Endothelial cell of umbilical vein (primary cell): ENCODE results near the gene ARHGAP30. TPM values are rescaled to one million over a fixed set of nuclear protein-coding genes. Genes with fewer than 3 reads are reported as not detected.

Experiments used
- BruUV-seq: library from RNA; stranded (reverse); fragments of 400-500 nt; replicated peaks from 2 replicates; lab custom pipeline; 2021; lab: Mats Ljungman, UMichigan
- CTCF ChIA-PET: fragments of 300-600, 350-600 bp; sonication (Branson Sonifier 250); formaldehyde crosslinking; loops from one replicate; lab custom pipeline; 2021; ENCODE audit warnings: antibody characterized with exemption, inconsistent platforms; lab: Charles Lee
- POLR2A ChIA-PET: fragments of 300-600, 350-600 bp; sonication (Branson Sonifier 250); formaldehyde crosslinking; loops from one replicate; lab custom pipeline; 2021; ENCODE audit warnings: antibody characterized with exemption, inconsistent platforms; lab: Charles Lee
- DNase-seq: peaks from one replicate; pipeline ENCODE4 v3.0.0-alpha.2; 2011; ENCODE audit warnings: low read depth, low spot score
- FAIRE-seq: peaks from 2 replicates; lab custom pipeline; 2011; peaks lifted over from hg19 to GRCh38; lab: Jason Lieb, UNC
- H2AFZ ChIP-seq: 2 replicates; pipeline ENCODE4 v1.6.0; 2012; ENCODE audit warnings: low read depth, low read length, control low read depth, inconsistent platforms
- H3K27ac ChIP-seq: 2 replicates; pipeline ENCODE4 v1.5.1; 2011; ENCODE audit warnings: low read depth, mild to moderate bottlenecking, control low read depth, low read length, moderate library complexity; ENCODE audit not compliant: insufficient read depth
- H3K27me3 ChIP-seq, 2 experiments: 2 replicates each; pipeline versions ENCODE4 v1.6.0 to v1.6.1; 2011; ENCODE audit warnings: low read length in 2 of 2, mixed read lengths in 1 of 2; ENCODE audit not compliant: control insufficient read depth in 2 of 2, insufficient read depth in 2 of 2
- H3K36me3 ChIP-seq, 2 experiments: 2 replicates in 1 of 2; 3 replicates in 1 of 2; pipeline ENCODE4 v1.5.1; 2011; ENCODE audit warnings: low read length in 2 of 2, mild to moderate bottlenecking in 1 of 2, moderate library complexity in 1 of 2; ENCODE audit not compliant: control insufficient read depth in 2 of 2, insufficient read depth in 2 of 2; ENCODE audit errors: extremely low read depth in 1 of 2
- H3K4me1 ChIP-seq: 3 replicates; pipeline ENCODE4 v1.5.1; 2011; ENCODE audit warnings: mild to moderate bottlenecking, low read length; ENCODE audit not compliant: control insufficient read depth, insufficient read depth; ENCODE audit errors: extremely low read depth
- H3K4me2 ChIP-seq: 2 replicates; pipeline ENCODE4 v1.6.1; 2011; ENCODE audit warnings: low read length, control low read depth, mixed read lengths; ENCODE audit not compliant: insufficient read depth
- H3K4me3 ChIP-seq, 3 experiments: fragments of 200-600 bp in 1 of 3; sonication (generic), shearing (Covaris generic) in 1 of 3; replicated peaks in 1 of 3; 2 replicates each; pipeline ENCODE4 v1.5.1; 2011 to 2016; ENCODE audit warnings: control low read depth in 3 of 3, low read length in 3 of 3, mild to moderate bottlenecking in 2 of 3, inconsistent platforms in 1 of 3, low read depth in 1 of 3, moderate library complexity in 1 of 3; ENCODE audit not compliant: insufficient read depth in 1 of 3
- H3K79me2 ChIP-seq: 2 replicates; pipeline ENCODE4 v1.6.0; 2012; ENCODE audit warnings: low read length, inconsistent platforms; ENCODE audit not compliant: control insufficient read depth, insufficient read depth
- H3K9ac ChIP-seq: replicated peaks from 2 replicates; pipeline ENCODE3; 2011; ENCODE audit warnings: low read length, control low read depth; ENCODE audit not compliant: insufficient read depth; ENCODE audit errors: extremely low read depth
- H3K9me1 ChIP-seq: replicated peaks from 3 replicates; pipeline ENCODE4 v1.6.0; 2011; ENCODE audit warnings: mild to moderate bottlenecking, low read length; ENCODE audit not compliant: control insufficient read depth, insufficient read depth; ENCODE audit errors: extremely low read depth
- H3K9me3 ChIP-seq: replicated peaks from 2 replicates; pipeline ENCODE4 v1.5.1; 2012; ENCODE audit warnings: low read length, inconsistent platforms; ENCODE audit not compliant: control insufficient read depth, insufficient read depth
- H4K20me1 ChIP-seq: replicated peaks from 2 replicates; pipeline ENCODE3; 2011; ENCODE audit warnings: mild to moderate bottlenecking, low read length; ENCODE audit not compliant: control insufficient read depth, insufficient read depth; ENCODE audit errors: extremely low read depth
- CTCF ChIP-seq, 2 donors: IDR thresholded peaks; 1 replicate in 1 of 2; 2 replicates in 1 of 2; pipeline ENCODE4 v1.5.1; 2011; ENCODE audit warnings: low read length in 2 of 2, mild to moderate bottlenecking in 2 of 2, moderate library complexity in 2 of 2, control low read depth in 1 of 2, inconsistent platforms in 1 of 2, low read depth in 1 of 2; ENCODE audit not compliant: insufficient read depth in 1 of 2; ENCODE audit errors: extremely low read depth in 1 of 2
- EZH2 ChIP-seq: IDR thresholded peaks from 2 replicates; pipeline ENCODE4 v1.6.1; 2012; ENCODE audit warnings: borderline replicate concordance, low read depth, mild to moderate bottlenecking, moderate library complexity, low read length, inconsistent platforms; ENCODE audit not compliant: severe bottlenecking
- FOS ChIP-seq: IDR thresholded peaks from 2 replicates; pipeline ENCODE4 v1.6.1; 2011; ENCODE audit warnings: mild to moderate bottlenecking, low read length, moderate library complexity, borderline replicate concordance; ENCODE audit not compliant: insufficient read depth
- GATA2 ChIP-seq: IDR thresholded peaks from 2 replicates; pipeline ENCODE4 v1.7.0; 2011; ENCODE audit warnings: low read depth, mild to moderate bottlenecking, moderate library complexity, mixed read lengths, low read length; ENCODE audit not compliant: insufficient read length, insufficient read depth
- JUN ChIP-seq: IDR thresholded peaks from 2 replicates; pipeline ENCODE4 v1.6.1; 2011; ENCODE audit warnings: borderline replicate concordance, low read depth; ENCODE audit not compliant: insufficient read length, insufficient read depth
- MYC ChIP-seq: IDR thresholded peaks from one replicate; pipeline ENCODE4 v1.6.1; 2011; ENCODE audit warnings: mild to moderate bottlenecking, low read depth, low read length
- POLR2A ChIP-seq: IDR thresholded peaks from 2 replicates; pipeline ENCODE4 v1.6.1; 2012; ENCODE audit warnings: low read depth, mild to moderate bottlenecking, control low read depth, low read length
- POLR2AphosphoS5 ChIP-seq: IDR thresholded peaks from 2 replicates; pipeline ENCODE4 v1.6.1; 2012; ENCODE audit warnings: low read depth, mild to moderate bottlenecking, control low read depth, low read length, moderate library complexity; ENCODE audit not compliant: insufficient read depth
- dilution Hi-C: fragments of 300-500 bp; cut with MboI; formaldehyde crosslinking; loops from one replicate; pipeline ENCODE4 v1.15.0; 2019; ENCODE audit warnings: low sequenced_read_pairs; ENCODE audit not compliant: extremely low pct_ligation_motif_present
- intact Hi-C: fragments of 100-400 bp; cut with micrococcal nuclease; formaldehyde crosslinking; loops from one replicate; pipeline ENCODE4 v1.10.0; 2022
- polyA plus RNA-seq, 4 experiments: library from polyadenylated mRNA; depleted of rRNA in 3 of 4; stranded (reverse) in 3 of 4; unstranded in 1 of 4; fragments of >200 nt; gene quantifications; 2 replicates each; pipeline versions ENCODE4 v1.2.1 to v1.2.3, GENCODE V29; 2011 to 2012; ENCODE audit warnings: missing spikeins in 1 of 4
- total RNA-seq: library from RNA; stranded (reverse); gene quantifications from 2 replicates; pipeline ENCODE4 v1.2.3, GENCODE V29; 2021
- TF ChIP-seq, protein P1 (sequence below): IDR thresholded peaks from 2 replicates; pipeline ENCODE4 v1.6.1; 2011; ENCODE audit not compliant: insufficient read depth, insufficient read length

ARHGAP30 gene
- total and polyA plus RNA-seq, 2 donors (not counting 3 experiments of a cell fraction or from before 2014, with no cell fraction given): not detected

GRCh38 chr1:161074676-161075368 lies 5.1 kb upstream of the ARHGAP30 start:
- Histone ChIP-seq H3K79me2 (no peaks in the 10 kb centered on the region), H3K27ac (no peak overlapping the region), H3K4me2 (no peak overlapping the region), H2AFZ (no peak overlapping the region), H3K27me3 (no peaks in the 10 kb centered on the region), H3K9me3 (no peaks in the 10 kb centered on the region), H3K9ac (no peak overlapping the region), H3K4me1 (no peaks in the 10 kb centered on the region), H3K9me1 (no peaks in the 10 kb centered on the region), H3K4me3 (no peak overlapping the region), H3K36me3 (no peaks in the 10 kb centered on the region), H4K20me1 (no peaks in the 10 kb centered on the region)
- no TSS peak for BruUV-seq
- POLR2A ChIA-PET: no interaction called here
- DNase-seq (no peak), FAIRE-seq (no peak)
- TF ChIP-seq POLR2AphosphoS5 (no peak), JUN (no peak), MYC (no peak), CTCF (IDR thresholded peaks at IDR 0.05; ENCODE audit: extremely low read depth in 1 of 2, insufficient read depth in 1 of 2, low read depth in 1 of 2, low read length in 2 of 2) (no peak), EZH2 (no peak), FOS (no peak), GATA2 (no peak), POLR2A (no peak)
- TF ChIP-seq, protein P1, sequence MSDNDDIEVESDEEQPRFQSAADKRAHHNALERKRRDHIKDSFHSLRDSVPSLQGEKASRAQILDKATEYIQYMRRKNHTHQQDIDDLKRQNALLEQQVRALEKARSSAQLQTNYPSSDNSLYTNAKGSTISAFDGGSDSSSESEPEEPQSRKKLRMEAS: no peak
- CTCF ChIA-PET: interaction anchor here (1.9 kb wide), 1 partner anchor 10 kb away, joined by 6 read pairs; no protein-coding TSS in a partner anchor
- intact Hi-C loops: no loop called here
- dilution Hi-C loops: no loop called here
